IPS-NIHi7 (cell line): ENCODE data around the gene MIS18BP1.
"Not testable (repeated sequence)": the region's sequence is repeated elsewhere in the genome, so short reads cannot be mapped to it uniquely, and the experiment has no call there.

Experiments used
- DNase-seq: peaks from one replicate; pipeline ENCODE4 v3.0.0; 2012; ENCODE audit warnings: mixed read lengths; ENCODE audit errors: extremely low spot score

Gene MIS18BP1

GRCh38 chr14:45246151-45246550, 6.9 kb downstream of the MIS18BP1 start:
- no peak for DNase-seq

GRCh38 chr14:45242706-45243105, 10.3 kb downstream of the MIS18BP1 start:
- DNase-seq: no peak

- DNase-seq: no peak
Observed at GRCh38 chr14:45238988-45239387, 14.0 kb downstream of the MIS18BP1 start.

- no peak for DNase-seq
Observed at GRCh38 chr14:45227566-45227965, 25.4 kb downstream of the MIS18BP1 start.

GRCh38 chr14:45222485-45223262, 30.3 kb downstream of the MIS18BP1 start:
- DNase-seq: no peak

GRCh38 chr14:45214341-45214740, 38.7 kb downstream of the MIS18BP1 start:
- DNase-seq: not testable (repeated sequence)

GRCh38 chr14:45213716-45214115, 39.3 kb downstream of the MIS18BP1 start:
- DNase-seq: not testable (repeated sequence)

- peak; percentile 21 for DNase-seq
Observed at GRCh38 chr14:45212231-45212630, 40.8 kb downstream of the MIS18BP1 start.

- no peak for DNase-seq
Observed at GRCh38 chr14:45211295-45211694, 41.7 kb downstream of the MIS18BP1 start.

- no peak for DNase-seq
Observed at GRCh38 chr14:45210159-45210558, 42.8 kb downstream of the MIS18BP1 start.

GRCh38 chr14:45204241-45204640, 48.8 kb downstream of the MIS18BP1 start:
- DNase-seq: no peak

- DNase-seq: peak; percentile 20
Observed at GRCh38 chr14:45201905-45202304, 51.1 kb downstream of the MIS18BP1 start.

GRCh38 chr14:45199230-45199629, 53.8 kb downstream of the MIS18BP1 start:
- DNase-seq: no peak

GRCh38 chr14:45198551-45198950, 54.5 kb downstream of the MIS18BP1 start:
- no peak for DNase-seq

- DNase-seq: no peak
Observed at GRCh38 chr14:45194964-45195363, 58.0 kb downstream of the MIS18BP1 start.

GRCh38 chr14:45185100-45185814, 67.7 kb downstream of the MIS18BP1 start:
- DNase-seq: no peak

- DNase-seq: no peak
Observed at GRCh38 chr14:45181806-45182205, 71.2 kb downstream of the MIS18BP1 start.

GRCh38 chr14:45181329-45181728, 71.7 kb downstream of the MIS18BP1 start:
- no peak for DNase-seq

GRCh38 chr14:45177076-45177475, 75.9 kb downstream of the MIS18BP1 start:
- DNase-seq: no peak

GRCh38 chr14:45169906-45170305, 83.1 kb downstream of the MIS18BP1 start:
- no peak for DNase-seq

- DNase-seq: no peak
Observed at GRCh38 chr14:45156067-45156466, 96.9 kb downstream of the MIS18BP1 start.
